K562 (cell line): ENCODE measurements around the gene CWC22. TPM values are rescaled to one million over a fixed set of nuclear protein-coding genes. Genes with fewer than 3 reads are reported as not detected.

Source experiments
- ATAC-seq: fragments of 200-7000 bp; cut with Tn5 transposase; 3 replicates; pipeline ENCODE4 v1.9.1; 2020; ENCODE audit warnings: moderate library complexity
- BruUV-seq: library from RNA; stranded (reverse); fragments of 400-500 nt; replicated peaks from 2 replicates; lab custom pipeline; 2021; lab: Mats Ljungman, UMichigan
- CTCF ChIA-PET: fragments of 300-600 bp; formaldehyde crosslinking; extraction: SDS; loops from one replicate; lab custom pipeline; 2021; ENCODE audit warnings: low intra/inter-chr PET ratio; lab: Yijun Ruan, JAX
- POLR2A ChIA-PET: fragments of 300-600, 350-650 bp; sonication (Branson Sonifier 250); formaldehyde crosslinking; extraction: SDS; loops from one replicate; lab custom pipeline; 2021; ENCODE audit warnings: antibody characterized with exemption, inconsistent platforms; lab: Yijun Ruan, JAX
- DNase-seq, 4 experiments: peaks; one replicate each; pipeline versions ENCODE4 v3.0.0 to v3.0.0-alpha.2; 2011 to 2018; ENCODE audit warnings: low spot score in 3 of 4, mixed read lengths in 3 of 4; ENCODE audit errors: extremely low read depth in 1 of 4
- FAIRE-seq: peaks from 2 replicates; lab custom pipeline; 2011; peaks lifted over from hg19 to GRCh38; lab: Jason Lieb, UNC
- H2AFZ ChIP-seq: 2 replicates; pipeline ENCODE4 v1.6.0; 2011; ENCODE audit warnings: low read depth, low read length, control low read depth, inconsistent platforms
- H3K27ac ChIP-seq: fragments of 200-600 bp; 3 replicates; pipeline ENCODE4 v1.8.0; 2011; ENCODE audit warnings: low read depth, mild to moderate bottlenecking, control low read depth, inconsistent platforms, low read length, moderate library complexity, mixed read lengths; ENCODE audit errors: extremely low read depth
- H3K27me3 ChIP-seq, 2 experiments: fragments of 300-600 bp in 1 of 2; 2 replicates in 1 of 2; 3 replicates in 1 of 2; pipeline versions ENCODE4 v1.6.0 to v1.8.0; 2011; ENCODE audit warnings: inconsistent platforms in 2 of 2, low read length in 2 of 2, mild to moderate bottlenecking in 1 of 2, mixed read lengths in 1 of 2, moderate library complexity in 1 of 2; ENCODE audit not compliant: control insufficient read depth in 2 of 2, insufficient read depth in 2 of 2
- H3K36me3 ChIP-seq: fragments of 300-600 bp; 3 replicates; pipeline ENCODE4 v1.8.0; 2011; ENCODE audit warnings: mild to moderate bottlenecking, low read length, inconsistent platforms; ENCODE audit not compliant: control insufficient read depth, insufficient read depth
- H3K4me1 ChIP-seq, 2 experiments: fragments of 200-600 bp in 1 of 2; replicated peaks in 1 of 2; 2 replicates in 1 of 2; 3 replicates in 1 of 2; pipeline versions ENCODE4 v1.5.1 to v1.8.0; 2011; ENCODE audit warnings: inconsistent platforms in 2 of 2, low read length in 2 of 2, mild to moderate bottlenecking in 1 of 2, mixed read lengths in 1 of 2, moderate library complexity in 1 of 2; ENCODE audit not compliant: control insufficient read depth in 2 of 2, insufficient read depth in 2 of 2
- H3K4me2 ChIP-seq: 2 replicates; pipeline ENCODE4 v1.6.1; 2011; ENCODE audit warnings: low read length, control low read depth, inconsistent platforms, mixed read lengths; ENCODE audit not compliant: insufficient read depth
- H3K4me3 ChIP-seq: fragments of 200-600 bp; sonication (generic), shearing (Covaris generic); 2 replicates; pipeline ENCODE4 v1.5.1; 2016; ENCODE audit warnings: control low read depth, inconsistent platforms
- H3K79me2 ChIP-seq: fragments of 200-600 bp; 3 replicates; pipeline ENCODE4 v1.8.0; 2011; ENCODE audit warnings: low read length, inconsistent platforms; ENCODE audit not compliant: control insufficient read depth, insufficient read depth
- H3K9ac ChIP-seq, 2 experiments: 2 replicates each; pipeline versions ENCODE4 v1.6.0 to v1.6.1; 2011; ENCODE audit warnings: low read depth in 2 of 2, low read length in 2 of 2, control low read depth in 1 of 2, inconsistent platforms in 1 of 2, mild to moderate bottlenecking in 1 of 2, mixed read lengths in 1 of 2; ENCODE audit not compliant: insufficient read depth in 1 of 2
- H3K9me1 ChIP-seq: one replicate; pipeline ENCODE4 v1.6.0; 2011; ENCODE audit warnings: inconsistent platforms, mild to moderate bottlenecking, low read length, moderate library complexity; ENCODE audit not compliant: control insufficient read depth, insufficient read depth
- H3K9me3 ChIP-seq: replicated peaks from 2 replicates; pipeline ENCODE4 v1.5.1; 2011; ENCODE audit warnings: low read depth, low read length, inconsistent platforms; ENCODE audit not compliant: control insufficient read depth, insufficient read depth
- H4K20me1 ChIP-seq: replicated peaks from 2 replicates; pipeline ENCODE4 v1.6.1; 2011; ENCODE audit warnings: low read length, inconsistent platforms, mixed read lengths; ENCODE audit not compliant: control insufficient read depth, insufficient read depth
- CEBPG ChIP-seq, 3 experiments: fragments of 200-800 bp in 1 of 3; sonication (Bioruptor generic) in 1 of 3; sonication (generic) in 1 of 3; formaldehyde crosslinking in 1 of 3; IDR thresholded peaks in 2 of 3; conservative IDR thresholded peaks in 1 of 3; 2 replicates each; pipeline versions ENCODE4 v1.6.1 to v1.8.0; 2016 to 2022; ENCODE audit warnings: missing compliant biosample characterization in 2 of 3, missing genetic modification characterization in 2 of 3, mild to moderate bottlenecking in 1 of 3, missing genetic modification reagents in 1 of 3
- DNMT1 ChIP-seq: fragments of 450-650 bp; IDR thresholded peaks from 2 replicates; pipeline ENCODE4 v1.6.1; 2016; ENCODE audit warnings: antibody characterized with exemption, mild to moderate bottlenecking
- ERF ChIP-seq: fragments of 450-650 bp; formaldehyde crosslinking; IDR thresholded peaks from 2 replicates; pipeline ENCODE4 v1.4.0; 2020; ENCODE audit warnings: mild to moderate bottlenecking, mixed read lengths
- FOSL1 ChIP-seq: fragments of 200-800 bp; sonication (Bioruptor generic); conservative IDR thresholded peaks from 2 replicates; pipeline ENCODE4 v1.6.1; 2016; ENCODE audit warnings: missing genetic modification characterization, missing compliant biosample characterization
- FOXP1 ChIP-seq: sonication (generic); formaldehyde crosslinking; IDR thresholded peaks from 2 replicates; pipeline ENCODE4 v1.8.0; 2022; ENCODE audit warnings: mild to moderate bottlenecking, missing genetic modification reagents
- NBN ChIP-seq: fragments of 450-650 bp; IDR thresholded peaks from 2 replicates; pipeline ENCODE4 v1.6.1; 2016; ENCODE audit warnings: low read depth, mild to moderate bottlenecking
- NFE2 ChIP-seq: IDR thresholded peaks from 2 replicates; pipeline ENCODE4 v1.6.1; 2014; ENCODE audit warnings: antibody characterized with exemption, low read depth
- TCF3 ChIP-seq: sonication (generic); formaldehyde crosslinking; IDR thresholded peaks from 2 replicates; pipeline ENCODE4 v1.4.0; 2020; ENCODE audit warnings: mild to moderate bottlenecking, missing genetic modification reagents
- VEZF1 ChIP-seq: fragments of 200-800 bp; sonication (Bioruptor generic); IDR thresholded peaks from 2 replicates; pipeline ENCODE4 v1.6.1; 2017; ENCODE audit warnings: missing genetic modification characterization, missing compliant biosample characterization
- ZNF239 ChIP-seq: fragments of 250-450 bp; sonication (Bioruptor Pico); IDR thresholded peaks from 2 replicates; pipeline ENCODE4 v1.4.0; 2020; ENCODE audit warnings: mild to moderate bottlenecking
- ZNF253 ChIP-seq: fragments of 250-450 bp; sonication (Bioruptor Pico); conservative IDR thresholded peaks from 2 replicates; pipeline ENCODE4 v1.6.1; 2021; ENCODE audit warnings: mild to moderate bottlenecking
- ZNF282 ChIP-seq: sonication (generic); formaldehyde crosslinking; IDR thresholded peaks from 2 replicates; pipeline ENCODE4 v1.8.1; 2023; ENCODE audit warnings: missing genetic modification reagents
- ZNF740 ChIP-seq, 3 experiments: fragments of 200-800 bp in 1 of 3; sonication (Bioruptor generic) in 1 of 3; sonication (generic) in 1 of 3; formaldehyde crosslinking in 1 of 3; IDR thresholded peaks; 2 replicates each; pipeline versions ENCODE4 v1.6.1 to v1.8.0; 2016 to 2022; ENCODE audit warnings: mild to moderate bottlenecking in 2 of 3, missing compliant biosample characterization in 2 of 3, missing genetic modification characterization in 2 of 3, missing genetic modification reagents in 1 of 3
- WGBS: fragments of 100-300 bp; shearing (Covaris generic); methylation state at CpG from one replicate; pipeline ENCODE4 v1.1.6; 2016; ENCODE audit warnings: low coverage, mixed read lengths; ENCODE audit not compliant: insufficient coverage; ENCODE audit errors: missing lambda C conversion rate; 5-methylcytosine and 5-hydroxymethylcytosine counted together
- in situ Hi-C: fragments of 300-500 bp; cut with MboI; formaldehyde crosslinking; loops from 4 replicates; pipeline ENCODE4 v1.15.0; 2018; ENCODE audit warnings: inconsistent platforms, mixed read lengths
- intact Hi-C: fragments of 100-400 bp; cut with micrococcal nuclease; formaldehyde crosslinking; loops from 2 replicates; pipeline ENCODE4 v1.14.2; 2022
- polyA plus RNA-seq, 8 experiments: library from polyadenylated mRNA; depleted of rRNA in 4 of 8; stranded (reverse) in 5 of 8; unstranded in 3 of 8; fragments of >200 nt; fragmentation: Nextera tagmentation in 2 of 8; fragmentation: Illumina TruSeq in 1 of 8; extraction: Ambion mirVana in 2 of 8; extraction: Trizol in 1 of 8; gene quantifications; 2 replicates each; pipeline versions ENCODE4 v1.2.1 to v1.2.3, GENCODE V29; 2011 to 2014; ENCODE audit warnings: inconsistent platforms in 1 of 8, missing spikeins in 1 of 8
- total RNA-seq, 7 experiments: library from RNA; depleted of rRNA in 6 of 7; stranded (reverse); fragments of >200 nt in 6 of 7; fragmentation: Illumina TruSeq in 2 of 7; extraction: Trizol in 2 of 7; gene quantifications; 2 replicates each; pipeline versions ENCODE4 v1.2.1 to v1.2.3, GENCODE V29; 2011 to 2021; ENCODE audit warnings: low replicate concordance in 1 of 7

Gene CWC22
- total and polyA plus RNA-seq, 9 of the 15 experiments (the other 6 are each of a cell fraction or from before 2014, with no cell fraction given): 14.5 to 54.2 (median 36.7) TPM

GRCh38 chr2:179951680-179952079 is 55.4 kb downstream of the CWC22 start:
- DNase-seq (no peak), FAIRE-seq (no peak), ATAC-seq (no peak)
- Histone ChIP-seq H3K36me3 (peaks cover 82% of the 10 kb centered on the region), H3K9ac (no peak overlapping the region), H3K4me2 (no peak overlapping the region), H3K9me1 (no peaks in the 10 kb centered on the region), H3K9me3 (no peaks in the 10 kb centered on the region), H3K27ac (no peak overlapping the region), H3K79me2 (no peaks in the 10 kb centered on the region), H2AFZ (no peak overlapping the region), H3K27me3 (no peaks in the 10 kb centered on the region), H3K4me1 (no peaks in the 10 kb centered on the region), H3K4me3 (no peak overlapping the region), H4K20me1 (no peaks in the 10 kb centered on the region)
- intact Hi-C loops (no loop called here), in situ Hi-C loops (no loop called here)
- BruUV-seq: no TSS peak
- no peak for TF ChIP-seq FOXP1 (CRISPR knock-in tag)
- TF ChIP-seq CEBPG (CRISPR knock-in tag; IDR thresholded peaks at IDR 0.05): no peak
- TF ChIP-seq CEBPG (tag; conservative IDR thresholded peaks at IDR 0.05 in 1 of 2, IDR thresholded peaks at IDR 0.05 in 1 of 2): no peak
- TF ChIP-seq ZNF740 (CRISPR knock-in tag; IDR thresholded peaks at IDR 0.05): no peak
- TF ChIP-seq ZNF740 (tag; IDR thresholded peaks at IDR 0.05): no peak
- TF ChIP-seq ZNF282 (CRISPR knock-in tag): no peak
- TF ChIP-seq ZNF253 (CRISPR knock-in tag): no peak
- no peak for TF ChIP-seq ZNF239 (CRISPR knock-in tag)
- TF ChIP-seq ERF (CRISPR knock-in tag): no peak
- TF ChIP-seq TCF3 (CRISPR knock-in tag): no peak
- no peak for TF ChIP-seq NFE2
- TF ChIP-seq FOSL1 (tag): no peak
- no peak for TF ChIP-seq VEZF1
- no peak for TF ChIP-seq NBN
- no peak for TF ChIP-seq DNMT1
- ChIA-PET CTCF (no interaction called here), POLR2A (interaction anchor here (0.5 kb wide), 1 partner anchor 784 kb away, joined by 3 read pairs; no protein-coding TSS in a partner anchor)
- WGBS: 77% methylated on average over 1 of the region's 1 CpG
